ENCODE data around the gene FSTL4.

DNA sequence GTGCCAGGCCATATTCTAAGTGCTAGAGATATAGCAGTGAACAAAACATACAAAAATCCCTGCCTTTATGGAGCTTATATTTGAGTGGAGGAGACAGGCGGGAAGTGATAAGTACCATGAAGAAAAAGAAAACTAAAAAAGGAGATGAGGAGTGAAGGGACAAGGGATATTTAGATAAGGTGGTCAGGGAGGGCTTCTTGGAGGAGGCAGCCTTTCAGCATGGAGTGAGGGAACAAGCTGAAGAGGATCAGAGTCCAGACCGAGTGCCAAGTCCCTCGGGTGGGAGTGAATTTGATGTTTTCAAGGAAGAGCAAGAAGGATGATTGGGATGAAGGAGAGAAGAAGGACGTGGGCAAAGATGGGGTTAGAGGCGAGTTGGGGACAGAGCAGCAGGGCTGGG lies 190.5 kb downstream of the FSTL4 start:
- TF ChIP-seq POLR2A (IDR thresholded peaks at IDR 0.05) (no peak), POLR2AphosphoS5 (IDR thresholded peaks at IDR 0.05) (no peak), EP300 (IDR thresholded peaks at IDR 0.05) (no peak)
- TF ChIP-seq, protein P1, sequence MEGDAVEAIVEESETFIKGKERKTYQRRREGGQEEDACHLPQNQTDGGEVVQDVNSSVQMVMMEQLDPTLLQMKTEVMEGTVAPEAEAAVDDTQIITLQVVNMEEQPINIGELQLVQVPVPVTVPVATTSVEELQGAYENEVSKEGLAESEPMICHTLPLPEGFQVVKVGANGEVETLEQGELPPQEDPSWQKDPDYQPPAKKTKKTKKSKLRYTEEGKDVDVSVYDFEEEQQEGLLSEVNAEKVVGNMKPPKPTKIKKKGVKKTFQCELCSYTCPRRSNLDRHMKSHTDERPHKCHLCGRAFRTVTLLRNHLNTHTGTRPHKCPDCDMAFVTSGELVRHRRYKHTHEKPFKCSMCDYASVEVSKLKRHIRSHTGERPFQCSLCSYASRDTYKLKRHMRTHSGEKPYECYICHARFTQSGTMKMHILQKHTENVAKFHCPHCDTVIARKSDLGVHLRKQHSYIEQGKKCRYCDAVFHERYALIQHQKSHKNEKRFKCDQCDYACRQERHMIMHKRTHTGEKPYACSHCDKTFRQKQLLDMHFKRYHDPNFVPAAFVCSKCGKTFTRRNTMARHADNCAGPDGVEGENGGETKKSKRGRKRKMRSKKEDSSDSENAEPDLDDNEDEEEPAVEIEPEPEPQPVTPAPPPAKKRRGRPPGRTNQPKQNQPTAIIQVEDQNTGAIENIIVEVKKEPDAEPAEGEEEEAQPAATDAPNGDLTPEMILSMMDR (IDR thresholded peaks at IDR 0.05): no peak

All from upper lobe of left lung (tissue), 4 donors.